Right renal pelvis (tissue), 4 donors: ENCODE results near the gene GRK5. TPM values are rescaled to one million over a fixed set of nuclear protein-coding genes. Genes with fewer than 3 reads are reported as not detected.
"Not testable (repeated sequence)": the region's sequence is repeated elsewhere in the genome, so short reads cannot be mapped to it uniquely, and the experiment has no call there.

Experiments used
- DNase-seq, 4 donors: peaks; one replicate each; pipeline ENCODE4 v3.0.0-alpha.2; 2013; ENCODE audit warnings: low read depth in 4 of 4, low spot score in 3 of 4, missing footprints in 1 of 4
- polyA plus RNA-seq, 4 donors: library from polyadenylated mRNA; unstranded; fragments of 120-200 nt; gene quantifications; one replicate each; pipeline ENCODE4 v1.2.1, GENCODE V29; 2013; ENCODE audit not compliant: insufficient read length in 4 of 4

Gene GRK5
- polyA plus RNA-seq, 4 donors, result 16.9 to 20.1 (median 18.5) TPM

GRCh38 chr10:119219871-119220270, 12.5 kb downstream of the GRK5 start:
- no peak for DNase-seq

- no peak for DNase-seq
Measured at GRCh38 chr10:119221201-119221600, 13.8 kb downstream of the GRK5 start.

DNA sequence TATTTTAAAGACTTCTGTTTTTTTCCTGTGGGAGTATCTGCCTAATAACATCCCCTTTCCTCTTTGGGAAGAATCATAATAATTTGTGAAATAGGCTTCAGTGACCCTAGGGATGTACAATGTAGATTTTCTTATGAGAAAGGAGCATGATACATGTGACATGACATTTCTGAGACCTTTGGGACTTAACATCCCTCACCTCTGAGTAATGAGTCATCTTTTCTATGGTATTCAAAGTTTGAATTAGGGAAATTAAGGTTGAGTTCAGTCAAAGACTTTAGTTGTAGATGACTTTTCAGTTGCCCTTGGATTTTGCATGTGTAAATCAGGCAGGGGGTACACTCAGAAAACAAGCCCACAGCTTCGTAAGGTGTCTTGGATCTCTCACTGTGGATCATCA, 14.3 kb downstream of the GRK5 start:
- DNase-seq, result no peak

DNA sequence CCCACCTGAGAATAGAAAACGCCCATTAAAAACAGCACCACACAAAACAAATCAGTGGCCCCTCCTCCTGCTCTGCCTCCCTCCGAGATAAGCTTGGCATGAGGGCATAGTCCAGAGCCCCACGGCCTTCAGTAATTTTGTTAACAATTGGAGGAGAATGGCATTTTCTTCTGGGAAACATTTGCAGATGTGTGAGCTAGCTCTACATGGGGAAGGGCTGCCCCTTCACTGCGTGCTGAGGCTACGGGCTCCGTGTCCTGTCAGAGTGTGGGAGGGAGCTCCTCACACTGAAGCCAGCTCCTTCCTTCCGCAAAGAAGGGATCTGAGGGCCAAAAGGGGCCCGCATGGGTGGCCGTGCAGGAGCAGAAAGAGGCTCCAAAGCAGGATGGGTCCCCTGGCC, 15.2 kb downstream of the GRK5 start:
- DNase-seq, result no peak

GRCh38 chr10:119222966-119223386, 15.6 kb downstream of the GRK5 start:
- DNase-seq, result no peak

DNA sequence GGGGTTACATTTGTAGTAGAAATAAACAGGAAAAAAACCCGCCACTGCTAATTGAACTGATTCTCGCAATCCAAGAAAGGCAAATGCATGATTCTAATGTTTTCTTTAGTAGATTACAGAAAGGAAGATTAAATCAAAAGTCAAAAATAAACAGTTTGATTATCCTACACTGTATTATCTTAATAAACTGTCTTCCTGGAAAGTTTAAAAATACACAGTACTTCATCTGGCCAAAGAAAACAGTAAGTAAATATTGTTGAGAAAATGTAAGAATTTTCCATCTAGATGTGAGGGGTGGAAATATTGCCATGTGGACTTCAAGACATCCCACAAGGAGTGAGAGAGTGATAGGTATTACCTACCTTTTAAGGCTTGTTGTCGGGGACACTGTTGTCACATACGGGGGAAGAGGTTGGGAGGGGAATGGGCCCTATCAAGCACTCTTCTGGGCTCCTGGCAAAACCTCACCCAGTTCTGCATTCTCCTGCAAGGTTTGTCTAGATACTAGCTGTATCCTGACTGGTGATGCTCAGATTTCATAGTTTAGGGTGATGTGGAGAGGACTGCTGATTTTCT, 17.8 kb downstream of the GRK5 start:
- DNase-seq, result no peak

GRCh38 chr10:119227825-119228224, 20.5 kb downstream of the GRK5 start:
- no peak for DNase-seq

- DNase-seq, result no peak
Measured at GRCh38 chr10:119231654-119232053, 24.3 kb downstream of the GRK5 start.

- not testable (repeated sequence) for DNase-seq
Measured at GRCh38 chr10:119232439-119232838, 25.1 kb downstream of the GRK5 start.

GRCh38 chr10:119233123-119233820, 25.9 kb downstream of the GRK5 start:
- DNase-seq, result no peak

GRCh38 chr10:119233821-119234220, 26.4 kb downstream of the GRK5 start:
- no peak for DNase-seq

DNA sequence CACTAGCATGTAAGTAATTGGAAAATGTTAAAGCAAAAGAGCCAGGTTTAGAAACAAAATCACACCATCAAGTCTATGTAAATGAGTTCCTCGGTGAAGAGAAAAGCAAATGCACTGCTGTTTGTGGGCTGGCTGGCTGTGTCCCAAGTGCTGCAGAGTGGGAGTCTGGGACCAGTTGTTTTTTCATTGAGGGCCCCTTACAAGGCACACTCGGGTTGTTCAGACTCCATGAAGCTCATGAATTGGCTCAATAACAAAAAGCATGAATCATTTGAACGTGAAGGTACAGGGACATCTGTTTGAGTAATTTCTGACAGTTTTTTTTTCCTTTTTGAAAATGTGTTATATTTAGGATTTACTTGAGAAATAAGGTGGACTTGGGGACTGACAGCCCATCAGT, 28.0 kb downstream of the GRK5 start:
- DNase-seq, result no peak

GRCh38 chr10:119237722-119238436, 30.5 kb downstream of the GRK5 start:
- no peak for DNase-seq

- DNase-seq, result no peak
Measured at GRCh38 chr10:119238577-119238976, 31.2 kb downstream of the GRK5 start.

DNA sequence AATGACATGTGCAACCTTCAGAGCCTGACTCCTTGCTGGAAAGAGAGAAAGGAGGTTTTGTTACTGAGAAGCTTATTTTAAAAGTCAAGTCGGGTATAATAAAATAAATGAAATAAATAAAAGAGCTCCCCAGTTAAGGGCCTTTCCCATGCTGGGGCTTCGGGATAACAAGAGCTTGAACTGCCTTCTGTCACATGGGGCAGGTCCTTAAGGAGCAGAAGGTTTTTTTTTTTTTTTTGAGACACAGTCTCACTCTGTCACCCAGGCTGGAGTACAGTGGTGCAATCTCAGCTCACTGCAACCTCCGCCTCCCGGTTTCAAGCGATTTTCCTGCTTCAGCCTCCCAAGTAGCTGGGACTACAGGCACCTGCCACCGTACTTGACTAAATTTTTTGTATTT, 31.6 kb downstream of the GRK5 start:
- not testable (repeated sequence) for DNase-seq

- not testable (repeated sequence) for DNase-seq
Measured at GRCh38 chr10:119239630-119240029, 32.3 kb downstream of the GRK5 start.

GRCh38 chr10:119241066-119241465, 33.7 kb downstream of the GRK5 start:
- no peak for DNase-seq

- no peak for DNase-seq
Measured at GRCh38 chr10:119242186-119242585, 34.8 kb downstream of the GRK5 start.

DNA sequence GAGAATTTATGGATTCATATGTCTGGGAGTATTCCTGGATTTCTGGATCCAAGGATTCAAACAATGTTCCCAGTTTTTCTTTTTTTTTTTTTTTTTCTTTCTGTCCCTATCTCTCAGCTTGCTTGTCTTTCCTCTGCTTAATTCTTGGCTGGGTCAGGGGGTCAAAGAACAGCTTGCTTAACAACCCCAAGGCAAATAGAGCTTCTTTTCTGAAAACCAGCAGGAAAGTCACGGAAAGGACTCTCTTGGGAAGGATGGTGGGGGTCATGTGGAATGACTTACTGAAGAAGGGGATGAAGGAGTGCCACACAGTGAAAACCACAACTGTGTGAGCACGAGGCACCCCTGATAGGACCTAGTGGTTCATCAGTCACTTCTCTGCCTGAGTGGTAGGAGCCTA, 36.1 kb downstream of the GRK5 start:
- no peak for DNase-seq

- DNase-seq, result no peak
Measured at GRCh38 chr10:119243967-119244366, 36.6 kb downstream of the GRK5 start.

GRCh38 chr10:119245272-119245671, 37.9 kb downstream of the GRK5 start:
- no peak for DNase-seq
